Posterior cingulate gyrus (tissue), 11 donors: ENCODE data around the gene TEX53.

ENCODE experiments used
- DNase-seq, 10 donors: peaks; one replicate each; pipeline versions ENCODE4 v3.0.0 to v3.0.0-alpha.2; 2020 to 2021; ENCODE audit warnings: mixed read lengths in 3 of 10
- intact Hi-C: fragments of 100-400 bp; cut with DNase I; formaldehyde crosslinking; loops from one replicate; pipeline ENCODE4 v1.15.1; 2023

Gene TEX53

GRCh38 chr9:114652776-114653555 is 4.6 kb downstream of the TEX53 start:
- intact Hi-C loops: loop anchor here (1.0 to 10.0 kb wide), 5 partner anchors 68 to 314 kb away; partner anchors contain the start of gene ATP6V1G1
- DNase-seq: no peak

GRCh38 chr9:114643896-114644295 is 13.7 kb downstream of the TEX53 start:
- intact Hi-C loops: no loop called here
- no peak for DNase-seq

GRCh38 chr9:114643001-114643400 is 14.6 kb downstream of the TEX53 start:
- no peak for DNase-seq
- intact Hi-C loops: no loop called here

- intact Hi-C loops: no loop called here
- DNase-seq: no peak
Observed at GRCh38 chr9:114641967-114642366, 15.6 kb downstream of the TEX53 start.

GRCh38 chr9:114638404-114638803 is 19.2 kb downstream of the TEX53 start:
- no peak for DNase-seq
- intact Hi-C loops: no loop called here

GRCh38 chr9:114634387-114634786 is 23.2 kb downstream of the TEX53 start:
- intact Hi-C loops: no loop called here
- no peak for DNase-seq

GRCh38 chr9:114633438-114634089 is 24.0 kb downstream of the TEX53 start:
- no peak for DNase-seq
- intact Hi-C loops: no loop called here

GRCh38 chr9:114631166-114631565 is 26.4 kb downstream of the TEX53 start:
- intact Hi-C loops: no loop called here
- DNase-seq: no peak

GRCh38 chr9:114629563-114630090 is 28.0 kb downstream of the TEX53 start:
- DNase-seq: peak in 3 of 10 donors; percentile 35 to 91 (median 64)
- intact Hi-C loops: no loop called here

GRCh38 chr9:114627553-114627952 is 30.1 kb downstream of the TEX53 start:
- no peak for DNase-seq
- intact Hi-C loops: no loop called here

GRCh38 chr9:114626415-114627020 is 31.1 kb downstream of the TEX53 start:
- DNase-seq: no peak
- intact Hi-C loops: no loop called here

- no peak for DNase-seq
- intact Hi-C loops: no loop called here
Observed at GRCh38 chr9:114624677-114625076, 32.9 kb downstream of the TEX53 start.

GRCh38 chr9:114621975-114622609 is 35.5 kb downstream of the TEX53 start:
- DNase-seq: no peak
- intact Hi-C loops: no loop called here

GRCh38 chr9:114621561-114621960 is 36.0 kb downstream of the TEX53 start:
- no peak for DNase-seq
- intact Hi-C loops: no loop called here

- DNase-seq: peak in 5 of 10 donors; percentile 28 to 90 (median 46)
- intact Hi-C loops: no loop called here
Observed at GRCh38 chr9:114619191-114619761, 38.3 kb downstream of the TEX53 start.

GRCh38 chr9:114616684-114617520 is 40.7 kb downstream of the TEX53 start:
- intact Hi-C loops: no loop called here
- peak in 5 of 10 donors; percentile 14 to 76 (median 30) for DNase-seq

GRCh38 chr9:114614373-114614772 is 43.2 kb downstream of the TEX53 start:
- no peak for DNase-seq
- intact Hi-C loops: no loop called here

- no peak for DNase-seq
- intact Hi-C loops: no loop called here
Observed at GRCh38 chr9:114613919-114614318, 43.7 kb downstream of the TEX53 start.

- intact Hi-C loops: no loop called here
- DNase-seq: no peak
Observed at GRCh38 chr9:114613087-114613486, 44.5 kb downstream of the TEX53 start.
